WTC11 (cell line): Measurements from ENCODE around the gene AIP. TPM values are rescaled to one million over a fixed set of nuclear protein-coding genes. Genes with fewer than 3 reads are reported as not detected.

Source experiments
- ATAC-seq: fragments of 200-7000 bp; cut with Tn5 transposase; 2 replicates; pipeline ENCODE4 v1.10.0; 2021; ENCODE audit warnings: mild to moderate bottlenecking, moderate library complexity
- CTCF ChIA-PET: fragments of 300-600 bp; sonication (Branson Sonifier 250); formaldehyde crosslinking; loops from one replicate; lab custom pipeline; 2021; ENCODE audit warnings: antibody characterized with exemption; lab: Charles Lee
- POLR2A ChIA-PET: fragments of 350-600 bp; sonication (Branson Sonifier 250); formaldehyde crosslinking; loops from one replicate; lab custom pipeline; 2021; ENCODE audit warnings: antibody characterized with exemption; lab: Charles Lee
- DNase-seq: peaks from one replicate; pipeline ENCODE4 v3.0.0; 2021; ENCODE audit warnings: low spot score
- H3K27ac Mint-ChIP-seq: 2 replicates; pipeline ENCODE4 v1.8.0; 2021; ENCODE audit warnings: mixed read lengths
- H3K27me3 Mint-ChIP-seq: 2 replicates; pipeline ENCODE4 v1.8.0; 2021; ENCODE audit warnings: low read depth, mild to moderate bottlenecking, moderate library complexity, mixed read lengths
- H3K36me3 Mint-ChIP-seq: 2 replicates; pipeline ENCODE4 v1.8.0; 2021; ENCODE audit warnings: mixed read lengths
- H3K4me1 Mint-ChIP-seq: 2 replicates; pipeline ENCODE4 v1.8.0; 2022; ENCODE audit warnings: mixed read lengths
- H3K4me3 Mint-ChIP-seq: 2 replicates; pipeline ENCODE4 v1.8.0; 2021; ENCODE audit warnings: mild to moderate bottlenecking, moderate library complexity, mixed read lengths
- H3K9me3 Mint-ChIP-seq: 2 replicates; pipeline ENCODE4 v1.8.0; 2021; ENCODE audit warnings: mixed read lengths
- AFF4 ChIP-seq: sonication (generic); formaldehyde crosslinking; IDR thresholded peaks from 2 replicates; pipeline ENCODE4 v1.8.1; 2023; ENCODE audit warnings: mild to moderate bottlenecking, missing genetic modification reagents, borderline replicate concordance
- AR ChIP-seq: fragments of 250-450 bp; sonication (Bioruptor Pico); IDR thresholded peaks from 2 replicates; pipeline ENCODE4 v1.9.0; 2021; ENCODE audit warnings: mild to moderate bottlenecking
- ATF2 ChIP-seq: sonication (generic); formaldehyde crosslinking; IDR thresholded peaks from 2 replicates; pipeline ENCODE4 v1.8.1; 2022; ENCODE audit warnings: low read depth, missing genetic modification reagents, borderline replicate concordance
- CBFB ChIP-seq: sonication (generic); formaldehyde crosslinking; IDR thresholded peaks from 2 replicates; pipeline ENCODE4 v1.8.1; 2022; ENCODE audit warnings: mild to moderate bottlenecking, low read depth, missing genetic modification reagents
- CTCF ChIP-seq: fragments of 200-600 bp; IDR thresholded peaks from 2 replicates; pipeline ENCODE4 v1.8.0; 2022; ENCODE audit warnings: antibody characterized with exemption
- FOXK1 ChIP-seq: sonication (generic); formaldehyde crosslinking; IDR thresholded peaks from 2 replicates; pipeline ENCODE4 v1.8.0; 2022; ENCODE audit warnings: mild to moderate bottlenecking, moderate library complexity, missing genetic modification reagents
- GABPB1 ChIP-seq: sonication (generic); formaldehyde crosslinking; IDR thresholded peaks from 2 replicates; pipeline ENCODE4 v1.8.1; 2023; ENCODE audit warnings: mild to moderate bottlenecking, missing genetic modification reagents
- JAZF1 ChIP-seq: fragments of 250-450 bp; sonication (Bioruptor Pico); IDR thresholded peaks from 2 replicates; pipeline ENCODE4 v1.9.0; 2021; ENCODE audit warnings: moderate library complexity, mild to moderate bottlenecking, inconsistent platforms
- JUN ChIP-seq: sonication (generic); formaldehyde crosslinking; IDR thresholded peaks from 2 replicates; pipeline ENCODE4 v1.8.0; 2023; ENCODE audit warnings: mild to moderate bottlenecking, missing genetic modification reagents
- MLX ChIP-seq: sonication (generic); formaldehyde crosslinking; IDR thresholded peaks from 2 replicates; pipeline ENCODE4 v1.8.1; 2023; ENCODE audit warnings: mild to moderate bottlenecking, missing genetic modification reagents, moderate library complexity
- MXD4 ChIP-seq: fragments of 250-450 bp; sonication (Bioruptor Pico); IDR thresholded peaks from 2 replicates; pipeline ENCODE4 v1.8.0; 2021; ENCODE audit warnings: mild to moderate bottlenecking, moderate library complexity, borderline replicate concordance
- OVOL2 ChIP-seq: fragments of 250-450 bp; sonication (Bioruptor Pico); IDR thresholded peaks from 2 replicates; pipeline ENCODE4 v1.9.0; 2021; ENCODE audit warnings: mild to moderate bottlenecking, borderline replicate concordance
- PRDM15 ChIP-seq: sonication (generic); formaldehyde crosslinking; IDR thresholded peaks from 2 replicates; pipeline ENCODE4 v1.8.0; 2022; ENCODE audit warnings: missing genetic modification reagents
- SMAD3 ChIP-seq: sonication (generic); formaldehyde crosslinking; IDR thresholded peaks from 2 replicates; pipeline ENCODE4 v1.8.0; 2022; ENCODE audit warnings: missing genetic modification reagents, mild to moderate bottlenecking, borderline replicate concordance
- SOX15 ChIP-seq: fragments of 250-450 bp; sonication (Bioruptor Pico); IDR thresholded peaks from 2 replicates; pipeline ENCODE4 v1.9.0; 2021; ENCODE audit warnings: mild to moderate bottlenecking
- TEAD4 ChIP-seq: sonication (generic); formaldehyde crosslinking; IDR thresholded peaks from 2 replicates; pipeline ENCODE4 v1.8.0; 2022; ENCODE audit warnings: mild to moderate bottlenecking, missing genetic modification reagents
- ZNF425 ChIP-seq: fragments of 250-450 bp; sonication (Bioruptor Pico); conservative IDR thresholded peaks from 2 replicates; pipeline ENCODE4 v1.9.0; 2021; ENCODE audit warnings: mild to moderate bottlenecking
- total RNA-seq: library from RNA; stranded (reverse); gene quantifications from 3 replicates; pipeline ENCODE4 v1.2.3, GENCODE V29; 2021
- TF ChIP-seq, protein P1 (sequence below): sonication (generic); formaldehyde crosslinking; IDR thresholded peaks from 2 replicates; pipeline ENCODE4 v1.8.1; 2022; ENCODE audit warnings: low read depth, mild to moderate bottlenecking, moderate library complexity, missing genetic modification reagents, borderline replicate concordance

AIP gene
- total RNA-seq, 1 experiment from 2014 or later = 32.8 TPM

GRCh38 chr11:67489885-67490726, 7.3 kb downstream of the AIP start:
- Mint-ChIP-seq H3K4me3 (no peak overlapping the region), H3K4me1 (peaks cover 6% of the 10 kb centered on the region), H3K27ac (no peak overlapping the region), H3K27me3 (no peaks in the 10 kb centered on the region; the same call in 1 of the 2 replicates), H3K9me3 (no peaks in the 10 kb centered on the region), H3K36me3 (peaks cover 10% of the 10 kb centered on the region; the same call in 1 of the 2 replicates)
- no peak for DNase-seq
- POLR2A ChIA-PET = no interaction called here
- ATAC-seq = no peak
- CTCF ChIA-PET = interaction anchor here (1.1 kb wide), 1 partner anchor 22 kb away, joined by 3 read pairs; no protein-coding TSS in a partner anchor
- TF ChIP-seq ATF2 (CRISPR knock-in tag) (no peak), AR (CRISPR knock-in tag) (no peak), PRDM15 (CRISPR knock-in tag) (no peak), SMAD3 (CRISPR knock-in tag) (no peak), MLX (CRISPR knock-in tag) (no peak), AFF4 (CRISPR knock-in tag) (no peak), FOXK1 (CRISPR knock-in tag) (no peak), TEAD4 (CRISPR knock-in tag) (no peak), CBFB (no peak), MXD4 (CRISPR knock-in tag) (no peak), JUN (CRISPR knock-in tag) (no peak), OVOL2 (CRISPR knock-in tag) (no peak), SOX15 (CRISPR knock-in tag) (no peak), ZNF425 (CRISPR knock-in tag) (no peak), GABPB1 (no peak), CTCF (no peak), JAZF1 (CRISPR knock-in tag) (no peak)
- TF ChIP-seq, protein P1, sequence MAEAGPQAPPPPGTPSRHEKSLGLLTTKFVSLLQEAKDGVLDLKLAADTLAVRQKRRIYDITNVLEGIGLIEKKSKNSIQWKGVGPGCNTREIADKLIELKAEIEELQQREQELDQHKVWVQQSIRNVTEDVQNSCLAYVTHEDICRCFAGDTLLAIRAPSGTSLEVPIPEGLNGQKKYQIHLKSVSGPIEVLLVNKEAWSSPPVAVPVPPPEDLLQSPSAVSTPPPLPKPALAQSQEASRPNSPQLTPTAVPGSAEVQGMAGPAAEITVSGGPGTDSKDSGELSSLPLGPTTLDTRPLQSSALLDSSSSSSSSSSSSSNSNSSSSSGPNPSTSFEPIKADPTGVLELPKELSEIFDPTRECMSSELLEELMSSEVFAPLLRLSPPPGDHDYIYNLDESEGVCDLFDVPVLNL (CRISPR knock-in tag) = no peak
